Mammary epithelial cell (primary cell): ENCODE data around the gene LRWD1.

ENCODE experiments used
- CTCF ChIP-seq, 2 donors: IDR thresholded peaks in 1 of 2; conservative IDR thresholded peaks in 1 of 2; 2 replicates each; pipeline ENCODE4 v1.5.1; 2011 to 2012; ENCODE audit warnings: inconsistent platforms in 2 of 2, low read length in 2 of 2, mild to moderate bottlenecking in 2 of 2, control low read depth in 1 of 2, low read depth in 1 of 2; ENCODE audit not compliant: insufficient read depth in 1 of 2; ENCODE audit errors: extremely low read depth in 1 of 2
- EZH2 ChIP-seq: IDR thresholded peaks from 2 replicates; pipeline ENCODE4 v1.6.1; 2012; ENCODE audit warnings: low read length, inconsistent platforms, borderline replicate concordance

- no peak for TF ChIP-seq CTCF (conservative IDR thresholded peaks at IDR 0.05 in 1 of 2, IDR thresholded peaks at IDR 0.05 in 1 of 2; ENCODE audit: extremely low read depth in 1 of 2, insufficient read depth in 1 of 2, low read depth in 1 of 2, low read length in 2 of 2)
- no peak for TF ChIP-seq EZH2
Measured at GRCh38 chr7:102415685-102416225, 49.0 kb upstream of the LRWD1 start.
